ENCODE data around the gene CENPM. TPM values are rescaled to one million over a fixed set of nuclear protein-coding genes. Genes with fewer than 3 reads are reported as not detected.

Gene CENPM
- total RNA-seq, 2 experiments from 2014 or later, result 189 to 354 TPM

- ChIA-PET POLR2A (no interaction called here), CTCF (ENCODE audit: unreplicated experiment) (no interaction called here)
- no peaks in the 10 kb centered on the region for H3K9me2 ChIP-seq (ENCODE audit: insufficient read depth, low read length)
- no peaks in the 10 kb centered on the region for H4K20me1 ChIP-seq (ENCODE audit: insufficient read depth, low read length)
- H3K36me3 ChIP-seq (ENCODE audit: insufficient read depth, low read length), result peaks cover 97% of the 10 kb centered on the region
- H3K79me2 ChIP-seq (ENCODE audit: insufficient read depth, low read depth, low read length), result no peaks in the 10 kb centered on the region; the same call in 1 of the 2 replicates
- no peak overlapping the region for H2AFZ ChIP-seq (ENCODE audit: low read length)
- H3K4me1 ChIP-seq (ENCODE audit: insufficient read depth, low read length, poor library complexity, severe bottlenecking), result peaks cover 13% of the 10 kb centered on the region
- TF ChIP-seq CTCF (conservative IDR thresholded peaks at IDR 0.05; ENCODE audit: low read length) (no peak), EZH2phosphoT487 (IDR thresholded peaks at IDR 0.05; ENCODE audit: borderline replicate concordance, low read depth, low read length) (no peak)
- H3K27ac ChIP-seq (ENCODE audit: low read depth, low read length, poor library complexity, severe bottlenecking), result no peak overlapping the region
- intact Hi-C loops (cut with micrococcal nuclease; ENCODE audit: unreplicated experiment), result no loop called here
- no peak overlapping the region for H3K4me2 ChIP-seq (ENCODE audit: low read length)
- H3K4me3 ChIP-seq (ENCODE audit: low read depth, low read length, poor library complexity, severe bottlenecking), result no peak overlapping the region
- no peaks in the 10 kb centered on the region for H3K9me3 ChIP-seq (ENCODE audit: low read length)
- no TSS peak for BruUV-seq (replicated peaks)
- no peak for DNase-seq (ENCODE audit: low spot score)
These were observed 55.5 kb downstream of the CENPM start for GRCh38 chr22:41891407-41891806.

Small RNAs within 50 kb of the gene (microRNA-seq; reads per million reads assigned to microRNA genes)
- gene MIR33A (ENCODE audit: borderline replicate concordance), result 2,244 reads per million, percentile 88 among the genes with 10 or more reads in this experiment

Small RNAs within 50 kb of the gene (small RNA-seq; reads per million reads assigned to genes)
- 2.4 reads per million, percentile 81 among the genes with 10 or more reads in this experiment for gene MIR33A

Other genes starting within 250 kb of the CENPM start
- gene MEI1, start 247.6 kb downstream of the CENPM start, total RNA-seq (2014; rRNA removed; shearing (Covaris generic)), result 2.3 and 2.5 TPM in 2 replicates
- gene MEI1, start 247.6 kb downstream of the CENPM start, total RNA-seq (2022), result 11.5 and 14.6 TPM in 2 replicates
- gene CCDC134, start 146.5 kb downstream of the CENPM start, total RNA-seq (2014; rRNA removed; shearing (Covaris generic)), result 21.7 and 23.8 TPM in 2 replicates
- gene CCDC134, start 146.5 kb downstream of the CENPM start, total RNA-seq (2022), result 17.3 and 17.4 TPM in 2 replicates
- gene SREBF2, start 114.0 kb downstream of the CENPM start, total RNA-seq (2014; rRNA removed; shearing (Covaris generic)), result 132 and 167 TPM in 2 replicates
- gene SREBF2, start 114.0 kb downstream of the CENPM start, total RNA-seq (2022), result 312 and 330 TPM in 2 replicates
- gene SHISA8, start 32.1 kb downstream of the CENPM start, total RNA-seq (2014; rRNA removed; shearing (Covaris generic)), result not detected in 2 replicates
- gene SHISA8, start 32.1 kb downstream of the CENPM start, total RNA-seq (2022), result 0.61 and 0.74 TPM in 2 replicates
- gene TNFRSF13C, start 20.3 kb downstream of the CENPM start, total RNA-seq (2014; rRNA removed; shearing (Covaris generic)), result 10.9 and 21.3 TPM in 2 replicates
- gene TNFRSF13C, start 20.3 kb downstream of the CENPM start, total RNA-seq (2022), result 65.0 and 67.8 TPM in 2 replicates
- gene SEPTIN3, start 22.3 kb upstream of the CENPM start, total RNA-seq (2014; rRNA removed; shearing (Covaris generic)), result 0.46 and 1.1 TPM in 2 replicates
- gene SEPTIN3, start 22.3 kb upstream of the CENPM start, total RNA-seq (2022), result 1.9 and 2.1 TPM in 2 replicates
- gene WBP2NL, start 51.6 kb upstream of the CENPM start, total RNA-seq (2014; rRNA removed; shearing (Covaris generic)), result 1.9 and 2.2 TPM in 2 replicates
- gene WBP2NL, start 51.6 kb upstream of the CENPM start, total RNA-seq (2022), result 0.94 and 1.1 TPM in 2 replicates
- 11.2 and 16.9 TPM in 2 replicates for gene NAGA, start 123.7 kb upstream of the CENPM start, total RNA-seq (2014; rRNA removed; shearing (Covaris generic))
- 14.4 and 14.9 TPM in 2 replicates for gene NAGA, start 123.7 kb upstream of the CENPM start, total RNA-seq (2022)
- 0.05 TPM in 1 of 2 replicates, not detected in the other for gene PHETA2, start 127.1 kb upstream of the CENPM start, total RNA-seq (2014; rRNA removed; shearing (Covaris generic))
- 0.23 and 0.35 TPM in 2 replicates for gene PHETA2, start 127.1 kb upstream of the CENPM start, total RNA-seq (2022)
- gene SMDT1, start 132.5 kb upstream of the CENPM start, total RNA-seq (2014; rRNA removed; shearing (Covaris generic)), result 23.0 and 31.5 TPM in 2 replicates
- gene SMDT1, start 132.5 kb upstream of the CENPM start, total RNA-seq (2022), result 111 and 114 TPM in 2 replicates
- gene NDUFA6, start 143.6 kb upstream of the CENPM start, total RNA-seq (2014; rRNA removed; shearing (Covaris generic)), result 49.8 and 62.4 TPM in 2 replicates
- 57.6 and 63.8 TPM in 2 replicates for gene NDUFA6, start 143.6 kb upstream of the CENPM start, total RNA-seq (2022)
- gene CYP2D6, start 183.7 kb upstream of the CENPM start, total RNA-seq (2014; rRNA removed; shearing (Covaris generic)), result 2.4 and 3.0 TPM in 2 replicates
- gene CYP2D6, start 183.7 kb upstream of the CENPM start, total RNA-seq (2022), result 4.1 and 4.5 TPM in 2 replicates